AG04450 (cell line): ENCODE measurements around the gene AGXT. TPM values are rescaled to one million over a fixed set of nuclear protein-coding genes. Genes with fewer than 3 reads are reported as not detected.

ENCODE experiments used
- CTCF ChIA-PET: fragments of 300-600, 350-600 bp; formaldehyde crosslinking; extraction: SDS; loops from one replicate; lab custom pipeline; 2022; ENCODE audit warnings: antibody characterized with exemption, inconsistent platforms; lab: Charles Lee
- POLR2A ChIA-PET: fragments of 350-600 bp; formaldehyde crosslinking; extraction: SDS; loops from one replicate; lab custom pipeline; 2021; ENCODE audit warnings: antibody characterized with exemption, inconsistent platforms; lab: Yijun Ruan, JAX
- DNase-seq: peaks from one replicate; pipeline ENCODE4 v3.0.0-alpha.2; 2011; ENCODE audit warnings: low read depth, low spot score
- H3K27ac ChIP-seq: one replicate; pipeline ENCODE4 v1.5.1; 2012; ENCODE audit warnings: low read depth, low read length, control low read depth
- H3K27me3 ChIP-seq: one replicate; pipeline ENCODE4 v1.6.0; 2012; ENCODE audit warnings: low read length; ENCODE audit not compliant: control insufficient read depth, insufficient read depth
- H3K4me3 ChIP-seq: 2 replicates; pipeline ENCODE4 v1.5.1; 2011; ENCODE audit warnings: mild to moderate bottlenecking, low read depth, low read length, control low read depth
- H3K9me3 ChIP-seq: 2 replicates; pipeline ENCODE4 v1.5.1; 2012; ENCODE audit warnings: low read length; ENCODE audit not compliant: control insufficient read depth, insufficient read depth
- polyA plus RNA-seq: library from polyadenylated mRNA; depleted of rRNA; stranded (reverse); fragments of >200 nt; gene quantifications from 2 replicates; pipeline ENCODE4 v1.2.3, GENCODE V29; 2011
- TF ChIP-seq, protein P1 (sequence below): IDR thresholded peaks from 2 replicates; pipeline ENCODE4 v1.5.1; 2011; ENCODE audit warnings: low read depth, low read length, control low read depth, inconsistent platforms

Gene AGXT
- polyA plus RNA-seq, 1 experiment = not detected

DNA sequence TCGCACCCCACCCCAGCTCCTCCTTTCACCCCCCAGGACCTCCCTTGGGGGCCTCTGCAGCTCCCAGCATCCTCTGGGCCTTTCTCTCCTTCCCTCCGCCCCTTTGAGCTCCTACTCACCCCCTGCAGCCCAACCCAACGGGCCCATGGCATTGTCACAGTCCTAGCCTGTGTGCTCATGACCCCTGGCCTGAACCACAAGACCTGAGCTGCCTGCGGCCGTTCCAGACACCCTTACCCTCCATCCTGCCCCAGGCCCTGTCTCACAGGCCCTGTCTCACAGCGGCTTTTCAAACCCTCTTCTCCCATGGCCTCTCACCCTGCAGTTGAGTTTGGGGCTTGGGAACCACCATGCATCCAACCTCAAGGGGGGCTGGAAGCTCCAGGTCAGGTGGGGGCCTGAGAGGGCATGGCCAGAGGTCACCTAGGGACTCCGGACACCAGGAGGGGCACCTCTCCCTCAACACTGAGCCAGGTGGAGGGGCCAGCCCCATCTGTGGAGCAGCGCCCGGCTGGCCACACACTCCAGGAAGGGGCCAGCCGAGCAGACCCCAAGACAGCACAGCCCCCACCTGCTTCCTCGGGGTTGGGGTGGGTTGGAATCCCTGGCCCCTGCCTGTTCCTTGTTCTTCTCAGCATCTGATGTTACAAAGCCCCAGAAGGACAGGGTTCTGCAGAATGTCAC, 20.4 kb downstream of the AGXT start:
- DNase-seq = no peak
- TF ChIP-seq, protein P1, sequence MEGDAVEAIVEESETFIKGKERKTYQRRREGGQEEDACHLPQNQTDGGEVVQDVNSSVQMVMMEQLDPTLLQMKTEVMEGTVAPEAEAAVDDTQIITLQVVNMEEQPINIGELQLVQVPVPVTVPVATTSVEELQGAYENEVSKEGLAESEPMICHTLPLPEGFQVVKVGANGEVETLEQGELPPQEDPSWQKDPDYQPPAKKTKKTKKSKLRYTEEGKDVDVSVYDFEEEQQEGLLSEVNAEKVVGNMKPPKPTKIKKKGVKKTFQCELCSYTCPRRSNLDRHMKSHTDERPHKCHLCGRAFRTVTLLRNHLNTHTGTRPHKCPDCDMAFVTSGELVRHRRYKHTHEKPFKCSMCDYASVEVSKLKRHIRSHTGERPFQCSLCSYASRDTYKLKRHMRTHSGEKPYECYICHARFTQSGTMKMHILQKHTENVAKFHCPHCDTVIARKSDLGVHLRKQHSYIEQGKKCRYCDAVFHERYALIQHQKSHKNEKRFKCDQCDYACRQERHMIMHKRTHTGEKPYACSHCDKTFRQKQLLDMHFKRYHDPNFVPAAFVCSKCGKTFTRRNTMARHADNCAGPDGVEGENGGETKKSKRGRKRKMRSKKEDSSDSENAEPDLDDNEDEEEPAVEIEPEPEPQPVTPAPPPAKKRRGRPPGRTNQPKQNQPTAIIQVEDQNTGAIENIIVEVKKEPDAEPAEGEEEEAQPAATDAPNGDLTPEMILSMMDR = no peak
- Histone ChIP-seq H3K27ac (no peak overlapping the region), H3K9me3 (no peaks in the 10 kb centered on the region; the same call in 1 of the 2 replicates), H3K27me3 (peaks cover 4% of the 10 kb centered on the region), H3K4me3 (no peak overlapping the region)
- ChIA-PET CTCF (no interaction called here), POLR2A (no interaction called here)

DNA sequence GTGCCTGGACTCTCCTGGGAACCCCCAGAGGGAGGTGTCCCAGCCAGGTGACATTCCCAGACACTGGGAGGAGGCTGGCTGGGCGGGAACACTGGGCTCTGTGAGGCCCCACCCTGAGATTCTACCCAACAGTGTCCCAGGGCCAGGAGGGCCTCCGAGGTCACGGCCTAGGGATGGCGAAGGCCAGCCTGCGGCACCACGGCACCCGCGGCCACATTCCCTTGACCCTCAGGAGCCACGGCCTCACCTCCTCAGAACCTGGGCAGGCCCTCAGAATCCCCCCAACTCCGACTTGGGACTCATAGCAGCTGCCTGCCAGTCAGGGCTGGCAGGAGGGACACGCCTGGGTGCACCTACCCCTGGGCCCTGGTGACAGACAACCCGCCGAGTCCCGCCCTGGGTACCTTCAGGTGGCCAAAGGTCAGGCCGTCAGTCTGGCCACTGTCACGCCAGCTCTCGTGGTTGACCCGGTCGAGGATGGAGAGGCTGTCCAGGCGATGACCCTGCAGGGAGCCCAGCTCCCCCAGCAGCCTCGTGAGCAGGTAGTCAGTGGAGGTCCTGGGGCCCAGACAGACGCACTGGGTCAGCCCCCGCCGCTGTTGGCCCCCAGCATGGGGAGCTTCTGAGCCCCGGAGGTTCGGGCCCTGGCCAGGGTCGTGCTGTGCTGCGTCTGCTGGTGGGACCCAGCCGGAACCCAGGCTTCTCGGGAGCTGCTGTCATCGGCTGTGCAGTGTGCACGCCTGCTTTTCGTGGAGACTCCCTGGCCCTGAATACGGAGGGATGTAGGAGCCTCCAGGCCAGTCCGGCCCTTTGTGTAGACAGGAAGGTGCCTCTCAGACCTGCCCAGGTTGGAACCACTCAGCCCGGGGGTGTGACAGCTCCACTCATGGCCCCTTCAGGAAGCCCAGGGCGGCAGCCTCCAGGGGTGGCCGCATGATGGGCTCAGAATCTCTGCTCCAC, 21.3 kb downstream of the AGXT start:
- TF ChIP-seq, protein P1 = no peak
- Histone ChIP-seq H3K27me3 (no peaks in the 10 kb centered on the region), H3K9me3 (no peaks in the 10 kb centered on the region; the same call in 1 of the 2 replicates), H3K27ac (no peak overlapping the region), H3K4me3 (no peak overlapping the region)
- DNase-seq = no peak
- POLR2A ChIA-PET = no interaction called here
- CTCF ChIA-PET = interaction anchor here (0.5 kb wide), 1 partner anchor 170 kb away, joined by 3 read pairs; no protein-coding TSS in a partner anchor

DNA sequence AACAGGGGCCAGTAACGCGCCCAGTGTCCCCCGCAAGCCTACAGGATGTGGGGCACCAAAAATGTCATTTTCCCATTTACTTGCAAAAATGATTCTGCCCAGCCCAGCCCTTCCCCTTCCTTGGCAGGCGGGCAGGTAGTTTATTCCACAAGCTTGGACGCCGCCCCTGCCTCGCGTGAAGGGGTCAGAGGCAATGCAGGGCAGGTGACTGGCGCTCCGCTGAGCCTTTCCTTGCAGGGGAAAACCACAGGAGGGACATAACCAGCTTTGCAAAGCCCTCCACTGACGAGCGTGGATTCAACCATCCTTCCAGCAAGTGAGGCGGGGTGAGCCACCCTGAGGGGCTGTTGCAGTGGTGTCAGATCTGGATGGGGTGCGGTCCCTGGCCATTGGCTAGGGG, 22.1 kb downstream of the AGXT start:
- Histone ChIP-seq H3K27ac (no peak overlapping the region), H3K4me3 (no peak overlapping the region), H3K9me3 (no peaks in the 10 kb centered on the region; the same call in 1 of the 2 replicates), H3K27me3 (no peaks in the 10 kb centered on the region)
- CTCF ChIA-PET = interaction anchor here (0.5 kb wide), 1 partner anchor 170 kb away, joined by 3 read pairs; no protein-coding TSS in a partner anchor
- DNase-seq = no peak
- POLR2A ChIA-PET = no interaction called here
- TF ChIP-seq, protein P1 = no peak

DNA sequence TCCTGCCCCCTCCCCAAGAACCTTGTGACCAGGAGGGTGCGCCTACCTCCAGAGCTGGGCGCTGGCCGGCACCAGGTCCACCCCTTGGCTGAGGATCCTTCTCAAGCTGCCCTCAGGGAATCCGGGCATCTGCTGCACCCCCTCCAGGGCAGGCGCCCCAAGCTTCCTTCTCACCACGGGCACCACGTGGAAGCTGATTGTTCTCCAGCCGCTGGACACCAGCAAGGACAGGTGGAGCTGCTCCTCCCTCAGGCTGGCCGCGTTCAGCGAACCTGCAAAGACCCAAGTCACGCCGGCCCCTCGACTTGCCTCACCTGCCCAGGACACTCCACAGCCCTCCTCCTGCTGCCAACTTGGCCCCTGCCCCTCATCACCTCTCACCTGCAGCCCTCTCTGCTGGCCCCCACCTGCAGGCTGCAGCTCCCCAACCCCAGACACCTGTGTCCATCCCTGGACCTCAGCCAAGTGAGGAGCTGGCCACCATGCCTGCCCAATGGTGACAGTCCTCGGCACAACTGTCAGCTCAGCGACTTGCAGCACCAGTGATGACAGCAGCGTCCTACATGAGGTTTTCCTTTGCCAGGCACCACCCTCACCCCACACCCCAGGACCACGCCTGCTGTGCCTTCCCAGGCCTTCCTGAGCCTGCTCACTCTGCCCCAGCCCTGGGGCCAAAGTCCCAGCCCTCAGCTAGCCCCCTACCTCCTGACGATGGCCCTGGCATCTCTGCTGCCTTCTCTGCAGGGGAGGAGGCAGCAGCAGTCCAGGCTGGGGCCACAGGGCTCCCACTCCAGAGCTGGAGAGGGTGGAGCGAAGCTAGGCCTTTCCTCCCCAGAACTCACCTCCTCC, 23.1 kb downstream of the AGXT start:
- Histone ChIP-seq H3K27ac (no peak overlapping the region), H3K27me3 (no peaks in the 10 kb centered on the region), H3K4me3 (no peak overlapping the region), H3K9me3 (no peaks in the 10 kb centered on the region; the same call in 1 of the 2 replicates)
- DNase-seq = no peak
- TF ChIP-seq, protein P1 = no peak
- ChIA-PET POLR2A (no interaction called here), CTCF (no interaction called here)
